ENCODE measurements around the gene CCDC15.

CCDC15 gene

GRCh38 chr11:125068368-125068767 is 114.4 kb downstream of the CCDC15 start:
- DNase-seq (ENCODE audit: low read depth in 2 of 2), result no peak

- no peak for DNase-seq (ENCODE audit: low read depth in 2 of 2)
Measured at GRCh38 chr11:125069008-125069407, 115.0 kb downstream of the CCDC15 start.

GRCh38 chr11:125069796-125070195 is 115.8 kb downstream of the CCDC15 start:
- no peak for DNase-seq (ENCODE audit: low read depth in 2 of 2)

GRCh38 chr11:125070699-125071254 is 116.8 kb downstream of the CCDC15 start:
- DNase-seq (ENCODE audit: low read depth in 2 of 2), result no peak

- DNase-seq (ENCODE audit: low read depth in 2 of 2), result no peak
Measured at GRCh38 chr11:125071435-125071834, 117.4 kb downstream of the CCDC15 start.

- no peak for DNase-seq (ENCODE audit: low read depth in 2 of 2)
Measured at GRCh38 chr11:125071846-125072217, 117.8 kb downstream of the CCDC15 start.

GRCh38 chr11:125072218-125072960 is 118.4 kb downstream of the CCDC15 start:
- no peak for DNase-seq (ENCODE audit: low read depth in 2 of 2)

GRCh38 chr11:125072961-125073590 is 119.1 kb downstream of the CCDC15 start:
- DNase-seq (ENCODE audit: low read depth in 2 of 2), result no peak

GRCh38 chr11:125073616-125074483 is 119.8 kb downstream of the CCDC15 start:
- DNase-seq (ENCODE audit: low read depth in 2 of 2), result no peak

GRCh38 chr11:125074511-125075241 is 120.7 kb downstream of the CCDC15 start:
- no peak for DNase-seq (ENCODE audit: low read depth in 2 of 2)

- DNase-seq (ENCODE audit: low read depth in 2 of 2), result no peak
Measured at GRCh38 chr11:125075242-125075625, 121.2 kb downstream of the CCDC15 start.

- DNase-seq (ENCODE audit: low read depth in 2 of 2), result no peak
Measured at GRCh38 chr11:125075900-125076317, 121.9 kb downstream of the CCDC15 start.

- no peak for DNase-seq (ENCODE audit: low read depth in 2 of 2)
Measured at GRCh38 chr11:125076378-125076945, 122.5 kb downstream of the CCDC15 start.

- DNase-seq (ENCODE audit: low read depth in 2 of 2), result no peak
Measured at GRCh38 chr11:125078016-125078415, 124.0 kb downstream of the CCDC15 start.

GRCh38 chr11:125078516-125079140 is 124.6 kb downstream of the CCDC15 start:
- DNase-seq (ENCODE audit: low read depth in 2 of 2), result no peak

GRCh38 chr11:125079151-125079877 is 125.3 kb downstream of the CCDC15 start:
- DNase-seq (ENCODE audit: low read depth in 2 of 2), result no peak

GRCh38 chr11:125079878-125080530 is 126.0 kb downstream of the CCDC15 start:
- no peak for DNase-seq (ENCODE audit: low read depth in 2 of 2)

GRCh38 chr11:125080531-125080911 is 126.5 kb downstream of the CCDC15 start:
- no peak for DNase-seq (ENCODE audit: low read depth in 2 of 2)

GRCh38 chr11:125081098-125081798 is 127.2 kb downstream of the CCDC15 start:
- no peak for DNase-seq (ENCODE audit: low read depth in 2 of 2)

Data from stimulated activated CD8-positive, alpha-beta memory T cell treated with anti-CD3 and anti-CD28 coated beads, Interleukin-15, amount 100 ng/mL, for 4 hours (primary cell).